Measurements from ENCODE around the gene KRT78.

KRT78 gene

GRCh38 chr12:52873513-52873831, 24.7 kb upstream of the KRT78 start:
- no peak overlapping the region for H3K27ac ChIP-seq (ENCODE audit: low read depth, low read length)
- H3K9me2 ChIP-seq (replicated peaks; ENCODE audit: control insufficient read depth, low read length), result no peaks in the 10 kb centered on the region
- peak overlapping the region; percentile 63; the same call in 1 of the 2 replicates for H3K4me2 ChIP-seq (ENCODE audit: low read length)
- TF ChIP-seq CTCF (IDR thresholded peaks at IDR 0.05; ENCODE audit: low read depth, low read length, poor library complexity, severe bottlenecking) (no peak), EZH2phosphoT487 (IDR thresholded peaks at IDR 0.05; ENCODE audit: borderline replicate concordance, low read length) (no peak)
- H3K9me3 ChIP-seq (ENCODE audit: control insufficient read depth, insufficient read depth, low read length), result no peaks in the 10 kb centered on the region
- no peaks in the 10 kb centered on the region for H3K79me2 ChIP-seq (ENCODE audit: control insufficient read depth, low read length)
- peaks cover 30% of the 10 kb centered on the region for H3K4me1 ChIP-seq (ENCODE audit: control insufficient read depth, low read length)
- no peaks in the 10 kb centered on the region for H3K36me3 ChIP-seq (ENCODE audit: control insufficient read depth, low read length)
- no peaks in the 10 kb centered on the region for H3F3A ChIP-seq (ENCODE audit: control insufficient read depth, insufficient read depth)
- peaks cover 15% of the 10 kb centered on the region for H3K27me3 ChIP-seq (ENCODE audit: control insufficient read depth, low read length)
- peak overlapping the region; percentile 53; the same call in 1 of the 2 replicates for H3K4me3 ChIP-seq (ENCODE audit: low read length)
- no peaks in the 10 kb centered on the region for H4K20me1 ChIP-seq (ENCODE audit: control insufficient read depth, insufficient read depth, low read depth, low read length)

- Histone ChIP-seq H3K27ac (ENCODE audit: low read depth, low read length) (no peak overlapping the region), H3K27me3 (ENCODE audit: control insufficient read depth, low read length) (peaks cover 15% of the 10 kb centered on the region), H3K4me2 (ENCODE audit: low read length) (no peak overlapping the region), H4K20me1 (ENCODE audit: control insufficient read depth, insufficient read depth, low read depth, low read length) (no peaks in the 10 kb centered on the region), H3K36me3 (ENCODE audit: control insufficient read depth, low read length) (no peaks in the 10 kb centered on the region), H3K9me2 (replicated peaks; ENCODE audit: control insufficient read depth, low read length) (no peaks in the 10 kb centered on the region), H3K4me3 (ENCODE audit: low read length) (no peak overlapping the region), H3K79me2 (ENCODE audit: control insufficient read depth, low read length) (no peaks in the 10 kb centered on the region), H3K4me1 (ENCODE audit: control insufficient read depth, low read length) (peaks cover 26% of the 10 kb centered on the region), H3F3A (ENCODE audit: control insufficient read depth, insufficient read depth) (no peaks in the 10 kb centered on the region), H3K9me3 (ENCODE audit: control insufficient read depth, insufficient read depth, low read length) (no peaks in the 10 kb centered on the region)
- TF ChIP-seq EZH2phosphoT487 (IDR thresholded peaks at IDR 0.05; ENCODE audit: borderline replicate concordance, low read length) (no peak), CTCF (IDR thresholded peaks at IDR 0.05; ENCODE audit: low read depth, low read length, poor library complexity, severe bottlenecking) (no peak)
Measured at GRCh38 chr12:52872644-52873389, 24.0 kb upstream of the KRT78 start.

- H3K79me2 ChIP-seq (ENCODE audit: control insufficient read depth, low read length), result no peaks in the 10 kb centered on the region
- H4K20me1 ChIP-seq (ENCODE audit: control insufficient read depth, insufficient read depth, low read depth, low read length), result no peaks in the 10 kb centered on the region
- peaks cover 15% of the 10 kb centered on the region for H3K27me3 ChIP-seq (ENCODE audit: control insufficient read depth, low read length)
- no peaks in the 10 kb centered on the region for H3K9me2 ChIP-seq (replicated peaks; ENCODE audit: control insufficient read depth, low read length)
- no peaks in the 10 kb centered on the region for H3K9me3 ChIP-seq (ENCODE audit: control insufficient read depth, insufficient read depth, low read length)
- H3K36me3 ChIP-seq (ENCODE audit: control insufficient read depth, low read length), result no peaks in the 10 kb centered on the region
- H3K4me1 ChIP-seq (ENCODE audit: control insufficient read depth, low read length), result peaks cover 21% of the 10 kb centered on the region
- no peak overlapping the region for H3K4me3 ChIP-seq (ENCODE audit: low read length)
- H3F3A ChIP-seq (ENCODE audit: control insufficient read depth, insufficient read depth), result no peaks in the 10 kb centered on the region
- no peak overlapping the region for H3K4me2 ChIP-seq (ENCODE audit: low read length)
- H3K27ac ChIP-seq (ENCODE audit: low read depth, low read length), result no peak overlapping the region
- TF ChIP-seq CTCF (IDR thresholded peaks at IDR 0.05; ENCODE audit: low read depth, low read length, poor library complexity, severe bottlenecking) (no peak), EZH2phosphoT487 (IDR thresholded peaks at IDR 0.05; ENCODE audit: borderline replicate concordance, low read length) (no peak)
Measured at GRCh38 chr12:52871291-52872039, 22.7 kb upstream of the KRT78 start.
